GM19239 (cell line): ENCODE measurements around the gene PITPNB.
A peak's percentile ranks its signal among the peaks of the same experiment; 100 is the strongest.

Experiments
- DNase-seq: peaks from one replicate; pipeline ENCODE4 v3.0.0; 2011; ENCODE audit warnings: low spot score; ENCODE audit not compliant: insufficient read length
- FAIRE-seq: peaks from 2 replicates; lab custom pipeline; 2011; peaks lifted over from hg19 to GRCh38; lab: Jason Lieb, UNC

The PITPNB gene

GRCh38 chr22:27925331-27925730 lies 6.3 kb upstream of the PITPNB start:
- FAIRE-seq (no peak), DNase-seq (no peak)

GRCh38 chr22:27919942-27920755 lies 1.1 kb upstream of the PITPNB start:
- FAIRE-seq (no peak), DNase-seq (no peak)

GRCh38 chr22:27918341-27919221 lies 475 bp downstream of the PITPNB start:
- peak; percentile 18 for DNase-seq
- peak; percentile 76 for FAIRE-seq

GRCh38 chr22:27915986-27916385 lies 3.1 kb downstream of the PITPNB start:
- FAIRE-seq (no peak), DNase-seq (no peak)

GRCh38 chr22:27913162-27913741 lies 5.8 kb downstream of the PITPNB start:
- no peak for DNase-seq
- peak; percentile 83 for FAIRE-seq

GRCh38 chr22:27912101-27912500 lies 7.0 kb downstream of the PITPNB start:
- FAIRE-seq (no peak), DNase-seq (no peak)

GRCh38 chr22:27911330-27911729 lies 7.7 kb downstream of the PITPNB start:
- no peak for DNase-seq

GRCh38 chr22:27906241-27906640 lies 12.8 kb downstream of the PITPNB start:
- DNase-seq (no peak), FAIRE-seq (no peak)

More at GRCh38 chr22:27911330-27911729, 7.7 kb downstream of the PITPNB start:
- FAIRE-seq = no peak

- no peak for DNase-seq
- no peak for FAIRE-seq
Observed at GRCh38 chr22:27905653-27906052, 13.4 kb downstream of the PITPNB start.

- no peak for DNase-seq
- FAIRE-seq = peak; percentile 44
Observed at GRCh38 chr22:27903805-27904473, 15.1 kb downstream of the PITPNB start.

GRCh38 chr22:27900153-27900552 lies 18.9 kb downstream of the PITPNB start:
- DNase-seq (no peak), FAIRE-seq (no peak)

- FAIRE-seq = no peak
- DNase-seq = no peak
Observed at GRCh38 chr22:27896245-27896644, 22.8 kb downstream of the PITPNB start.

GRCh38 chr22:27895600-27895999 lies 23.5 kb downstream of the PITPNB start:
- FAIRE-seq = peak; percentile 94
- peak; percentile 62 for DNase-seq

- FAIRE-seq (no peak), DNase-seq (no peak)
Observed at GRCh38 chr22:27892811-27893210, 26.2 kb downstream of the PITPNB start.

GRCh38 chr22:27892064-27892463 lies 27.0 kb downstream of the PITPNB start:
- FAIRE-seq (no peak), DNase-seq (no peak)

- DNase-seq (no peak), FAIRE-seq (no peak)
Observed at GRCh38 chr22:27888310-27888709, 30.7 kb downstream of the PITPNB start.

- DNase-seq (no peak), FAIRE-seq (no peak)
Observed at GRCh38 chr22:27886843-27887151, 32.3 kb downstream of the PITPNB start.

- no peak for FAIRE-seq
- peak; percentile 13 for DNase-seq
Observed at GRCh38 chr22:27885977-27886842, 32.8 kb downstream of the PITPNB start.

GRCh38 chr22:27883656-27884350 lies 35.3 kb downstream of the PITPNB start:
- FAIRE-seq = no peak
- no peak for DNase-seq
